WTC11 (cell line): ENCODE results near the gene TMEM8B.

Experiments used
- CBFB ChIP-seq: sonication (generic); formaldehyde crosslinking; IDR thresholded peaks from 2 replicates; pipeline ENCODE4 v1.8.1; 2022; ENCODE audit warnings: mild to moderate bottlenecking, low read depth, missing genetic modification reagents
- NFATC4 ChIP-seq: fragments of 250-450 bp; sonication (Bioruptor Pico); IDR thresholded peaks from 2 replicates; pipeline ENCODE4 v1.9.0; 2021; ENCODE audit warnings: mild to moderate bottlenecking
- NR1H2 ChIP-seq: sonication (generic); formaldehyde crosslinking; IDR thresholded peaks from 2 replicates; pipeline ENCODE4 v1.9.0; 2021; ENCODE audit warnings: mild to moderate bottlenecking, moderate library complexity, missing genetic modification reagents
- TEAD1 ChIP-seq: sonication (generic); formaldehyde crosslinking; IDR thresholded peaks from 2 replicates; pipeline ENCODE4 v1.8.0; 2022; ENCODE audit warnings: mild to moderate bottlenecking, missing genetic modification reagents
- TF ChIP-seq, protein P1 (sequence below): sonication (generic); formaldehyde crosslinking; IDR thresholded peaks from 2 replicates; pipeline ENCODE4 v1.8.0; 2022; ENCODE audit warnings: mild to moderate bottlenecking, missing genetic modification reagents
- TF ChIP-seq, protein P2 (sequence below): fragments of 200-600 bp; IDR thresholded peaks from 2 replicates; pipeline ENCODE4 v1.8.0; 2022; ENCODE audit warnings: antibody characterized with exemption
- TF ChIP-seq, protein P3 (sequence below): sonication (generic); formaldehyde crosslinking; IDR thresholded peaks from 2 replicates; pipeline ENCODE4 v1.8.1; 2023; ENCODE audit warnings: mild to moderate bottlenecking, missing genetic modification reagents, moderate library complexity

DNA sequence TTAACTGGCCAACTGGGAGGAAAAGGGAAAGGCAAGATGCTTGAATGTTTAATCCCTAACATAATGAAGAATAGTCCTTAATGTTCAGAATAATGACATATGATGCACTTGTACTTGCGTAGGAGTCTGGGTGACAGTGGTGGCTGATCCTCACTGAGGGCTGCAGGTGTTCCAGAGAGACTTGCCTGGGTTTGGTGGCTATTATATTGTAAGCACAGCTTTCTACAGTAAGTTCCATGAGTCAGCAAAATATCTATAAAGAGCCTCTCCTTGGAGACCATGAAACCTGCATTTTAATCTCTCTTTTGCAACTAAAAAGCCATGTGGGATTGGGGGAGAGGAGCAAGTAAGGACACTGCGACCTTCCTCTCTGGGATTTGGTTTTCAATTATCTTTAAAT lies 39.5 kb upstream of the TMEM8B start:
- TF ChIP-seq CBFB (CRISPR knock-in tag): no peak
- TF ChIP-seq, protein P1, sequence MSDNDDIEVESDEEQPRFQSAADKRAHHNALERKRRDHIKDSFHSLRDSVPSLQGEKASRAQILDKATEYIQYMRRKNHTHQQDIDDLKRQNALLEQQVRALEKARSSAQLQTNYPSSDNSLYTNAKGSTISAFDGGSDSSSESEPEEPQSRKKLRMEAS (CRISPR knock-in tag): no peak
- no peak for TF ChIP-seq NFATC4 (CRISPR knock-in tag)
- TF ChIP-seq, protein P2, sequence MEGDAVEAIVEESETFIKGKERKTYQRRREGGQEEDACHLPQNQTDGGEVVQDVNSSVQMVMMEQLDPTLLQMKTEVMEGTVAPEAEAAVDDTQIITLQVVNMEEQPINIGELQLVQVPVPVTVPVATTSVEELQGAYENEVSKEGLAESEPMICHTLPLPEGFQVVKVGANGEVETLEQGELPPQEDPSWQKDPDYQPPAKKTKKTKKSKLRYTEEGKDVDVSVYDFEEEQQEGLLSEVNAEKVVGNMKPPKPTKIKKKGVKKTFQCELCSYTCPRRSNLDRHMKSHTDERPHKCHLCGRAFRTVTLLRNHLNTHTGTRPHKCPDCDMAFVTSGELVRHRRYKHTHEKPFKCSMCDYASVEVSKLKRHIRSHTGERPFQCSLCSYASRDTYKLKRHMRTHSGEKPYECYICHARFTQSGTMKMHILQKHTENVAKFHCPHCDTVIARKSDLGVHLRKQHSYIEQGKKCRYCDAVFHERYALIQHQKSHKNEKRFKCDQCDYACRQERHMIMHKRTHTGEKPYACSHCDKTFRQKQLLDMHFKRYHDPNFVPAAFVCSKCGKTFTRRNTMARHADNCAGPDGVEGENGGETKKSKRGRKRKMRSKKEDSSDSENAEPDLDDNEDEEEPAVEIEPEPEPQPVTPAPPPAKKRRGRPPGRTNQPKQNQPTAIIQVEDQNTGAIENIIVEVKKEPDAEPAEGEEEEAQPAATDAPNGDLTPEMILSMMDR: no peak
- no peak for TF ChIP-seq NR1H2 (CRISPR knock-in tag)
- TF ChIP-seq, protein P3, sequence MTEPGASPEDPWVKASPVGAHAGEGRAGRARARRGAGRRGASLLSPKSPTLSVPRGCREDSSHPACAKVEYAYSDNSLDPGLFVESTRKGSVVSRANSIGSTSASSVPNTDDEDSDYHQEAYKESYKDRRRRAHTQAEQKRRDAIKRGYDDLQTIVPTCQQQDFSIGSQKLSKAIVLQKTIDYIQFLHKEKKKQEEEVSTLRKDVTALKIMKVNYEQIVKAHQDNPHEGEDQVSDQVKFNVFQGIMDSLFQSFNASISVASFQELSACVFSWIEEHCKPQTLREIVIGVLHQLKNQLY (CRISPR knock-in tag): no peak
- no peak for TF ChIP-seq TEAD1 (CRISPR knock-in tag)
